ENCODE measurements around the gene SAXO1. TPM values are rescaled to one million over a fixed set of nuclear protein-coding genes. Genes with fewer than 3 reads are reported as not detected.
A peak's percentile ranks its signal among the peaks of the same experiment; 100 is the strongest.

SAXO1 gene
- polyA plus RNA-seq, 1 experiment, result 0.01 TPM

DNA sequence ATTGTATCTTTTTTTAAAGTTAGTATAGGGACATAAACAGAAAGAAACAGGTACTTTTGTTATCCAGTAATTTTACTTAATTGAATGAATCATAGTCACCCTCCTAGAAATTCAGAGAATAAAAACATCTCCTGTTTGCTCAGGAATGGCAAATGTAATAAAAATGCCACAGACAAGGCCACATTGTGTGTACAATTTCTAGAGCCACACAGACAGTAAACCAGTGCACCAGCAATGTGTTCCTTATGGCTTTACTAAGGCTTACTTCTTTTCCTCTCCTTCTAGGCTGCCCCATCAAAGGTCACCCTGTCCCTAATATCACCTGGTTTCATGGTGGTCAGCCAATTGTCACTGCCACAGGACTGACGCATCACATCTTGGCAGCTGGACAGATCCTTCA lies 145.5 kb downstream of the SAXO1 start:
- ChIA-PET POLR2A (no interaction called here), CTCF (no interaction called here)
- Histone ChIP-seq H3K27me3 (ENCODE audit: control insufficient read depth, insufficient read depth, low read length) (no peaks in the 10 kb centered on the region), H3K4me3 (ENCODE audit: low read depth, low read length) (no peak overlapping the region), H3K9me3 (ENCODE audit: control insufficient read depth, insufficient read depth, low read length) (peaks cover 2% of the 10 kb centered on the region; the same call in 1 of the 2 replicates), H3K27ac (ENCODE audit: low read depth, low read length) (no peak overlapping the region)
- TF ChIP-seq, protein P1, sequence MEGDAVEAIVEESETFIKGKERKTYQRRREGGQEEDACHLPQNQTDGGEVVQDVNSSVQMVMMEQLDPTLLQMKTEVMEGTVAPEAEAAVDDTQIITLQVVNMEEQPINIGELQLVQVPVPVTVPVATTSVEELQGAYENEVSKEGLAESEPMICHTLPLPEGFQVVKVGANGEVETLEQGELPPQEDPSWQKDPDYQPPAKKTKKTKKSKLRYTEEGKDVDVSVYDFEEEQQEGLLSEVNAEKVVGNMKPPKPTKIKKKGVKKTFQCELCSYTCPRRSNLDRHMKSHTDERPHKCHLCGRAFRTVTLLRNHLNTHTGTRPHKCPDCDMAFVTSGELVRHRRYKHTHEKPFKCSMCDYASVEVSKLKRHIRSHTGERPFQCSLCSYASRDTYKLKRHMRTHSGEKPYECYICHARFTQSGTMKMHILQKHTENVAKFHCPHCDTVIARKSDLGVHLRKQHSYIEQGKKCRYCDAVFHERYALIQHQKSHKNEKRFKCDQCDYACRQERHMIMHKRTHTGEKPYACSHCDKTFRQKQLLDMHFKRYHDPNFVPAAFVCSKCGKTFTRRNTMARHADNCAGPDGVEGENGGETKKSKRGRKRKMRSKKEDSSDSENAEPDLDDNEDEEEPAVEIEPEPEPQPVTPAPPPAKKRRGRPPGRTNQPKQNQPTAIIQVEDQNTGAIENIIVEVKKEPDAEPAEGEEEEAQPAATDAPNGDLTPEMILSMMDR (IDR thresholded peaks at IDR 0.05; ENCODE audit: low read depth, low read length), result no peak
- DNase-seq (ENCODE audit: low read depth, low spot score), result no peak

DNA sequence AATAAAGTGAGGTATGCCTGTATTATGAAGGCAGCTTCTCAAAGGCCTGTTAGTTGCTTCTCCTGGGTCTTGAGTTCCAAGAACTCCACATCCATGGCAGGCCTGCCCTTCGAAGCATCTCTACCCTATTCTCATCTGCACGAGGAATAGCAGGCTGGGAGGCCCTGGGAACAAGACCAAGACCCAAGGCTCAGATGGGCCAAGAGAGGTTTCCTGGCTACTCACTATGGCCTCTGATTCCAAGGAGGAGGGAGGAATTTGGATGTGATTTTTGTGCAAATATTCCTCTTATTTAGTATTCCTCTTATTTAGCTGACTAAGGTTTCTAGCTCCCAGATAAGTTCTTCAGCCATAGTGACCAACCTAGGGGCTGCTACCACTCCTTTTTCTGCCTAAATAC lies 151.3 kb downstream of the SAXO1 start:
- CTCF ChIA-PET, result no interaction called here
- Histone ChIP-seq H3K27me3 (ENCODE audit: control insufficient read depth, insufficient read depth, low read length) (no peaks in the 10 kb centered on the region), H3K27ac (ENCODE audit: low read depth, low read length) (no peak overlapping the region), H3K9me3 (ENCODE audit: control insufficient read depth, insufficient read depth, low read length) (peaks cover 2% of the 10 kb centered on the region; the same call in 1 of the 2 replicates), H3K4me3 (ENCODE audit: low read depth, low read length) (no peak overlapping the region)
- TF ChIP-seq, protein P1 (IDR thresholded peaks at IDR 0.05; ENCODE audit: low read depth, low read length), result no peak
- POLR2A ChIA-PET, result no interaction called here
- no peak for DNase-seq (ENCODE audit: low read depth, low spot score)

DNA sequence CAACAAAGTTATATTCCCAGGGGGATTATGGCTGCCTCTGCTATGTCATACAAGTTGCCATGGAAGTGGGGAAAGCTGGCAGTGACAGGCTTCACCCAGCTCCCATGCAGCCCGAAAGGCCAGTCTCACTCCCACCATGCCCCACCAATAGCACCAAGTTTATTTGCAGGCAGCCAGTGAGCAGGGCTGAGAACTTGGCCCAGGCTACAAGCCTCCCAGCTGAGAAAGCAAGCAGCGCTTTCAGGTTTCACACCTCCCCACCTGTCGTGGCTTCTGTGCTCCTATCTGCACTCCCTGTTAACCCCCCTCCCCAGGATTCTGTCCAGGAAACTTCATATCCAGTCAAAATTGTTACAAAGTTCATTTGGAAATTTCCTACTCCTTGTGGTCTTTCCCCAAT lies 155.0 kb downstream of the SAXO1 start:
- Histone ChIP-seq H3K9me3 (ENCODE audit: control insufficient read depth, insufficient read depth, low read length) (peaks cover under 1% of the 10 kb centered on the region; the same call in 1 of the 2 replicates), H3K4me3 (ENCODE audit: low read depth, low read length) (no peak overlapping the region), H3K27ac (ENCODE audit: low read depth, low read length) (no peak overlapping the region), H3K27me3 (ENCODE audit: control insufficient read depth, insufficient read depth, low read length) (no peaks in the 10 kb centered on the region)
- POLR2A ChIA-PET, result no interaction called here
- CTCF ChIA-PET, result no interaction called here
- TF ChIP-seq, protein P1 (IDR thresholded peaks at IDR 0.05; ENCODE audit: low read depth, low read length), result no peak
- no peak for DNase-seq (ENCODE audit: low read depth, low spot score)

Small RNAs within 50 kb of the gene (small RNA-seq; reads per million reads assigned to genes)
- gene RNU6-264P (ENCODE audit: insufficient read length, low read depth), result not detected
- gene SCARNA8 (ENCODE audit: insufficient read length, low read depth), result 6.5 reads per million, percentile 59 among the genes with 10 or more reads in this experiment

Other genes starting within 250 kb of the SAXO1 start
- gene RRAGA, start 16.2 kb upstream of the SAXO1 start, polyA plus RNA-seq (2011; rRNA removed), result 180 and 186 TPM in 2 replicates
- gene HAUS6, start 69.7 kb upstream of the SAXO1 start, polyA plus RNA-seq (2011; rRNA removed), result 5.8 and 9.3 TPM in 2 replicates
- 142 and 148 TPM in 2 replicates for gene PLIN2, start 94.3 kb upstream of the SAXO1 start, polyA plus RNA-seq (2011; rRNA removed)
- 20.5 and 27.9 TPM in 2 replicates for gene DENND4C, start 197.5 kb upstream of the SAXO1 start, polyA plus RNA-seq (2011; rRNA removed)